IMR-90 (cell line): ENCODE data around the gene SMC6. TPM values are rescaled to one million over a fixed set of nuclear protein-coding genes. Genes with fewer than 3 reads are reported as not detected.

Experiments
- ATAC-seq: fragments of 200-7000 bp; cut with Tn5 transposase; 2 replicates; pipeline ENCODE4 v1.9.1; 2020; ENCODE audit warnings: low read depth, mild to moderate bottlenecking, moderate library complexity
- BruUV-seq: library from RNA; stranded (reverse); fragments of 400-500 nt; replicated peaks from 2 replicates; lab custom pipeline; 2021; lab: Mats Ljungman, UMichigan
- CTCF ChIA-PET: fragments of 300-600 bp; formaldehyde crosslinking; extraction: SDS; loops from one replicate; lab custom pipeline; 2021; ENCODE audit warnings: antibody characterized with exemption; lab: Yijun Ruan, JAX
- POLR2A ChIA-PET: fragments of 300-600 bp; sonication (Branson Sonifier 250); formaldehyde crosslinking; loops from one replicate; lab custom pipeline; 2022; ENCODE audit warnings: antibody characterized with exemption; ENCODE audit not compliant: unreplicated experiment; lab: Charles Lee
- DNase-seq: peaks from one replicate; pipeline ENCODE4 v3.0.0; 2013
- H2AFZ ChIP-seq: replicated peaks from 2 replicates; pipeline ENCODE3; 2013; ENCODE audit warnings: low read length, mild to moderate bottlenecking; ENCODE audit not compliant: poor library complexity
- H2AK5ac ChIP-seq: 2 replicates; pipeline ENCODE4 v1.6.1; 2013; ENCODE audit warnings: low read depth, low read length, inconsistent platforms
- H2AK9ac ChIP-seq: replicated peaks from 2 replicates; pipeline ENCODE3; 2013; ENCODE audit warnings: mild to moderate bottlenecking, low read depth, low read length, moderate library complexity; ENCODE audit not compliant: poor library complexity
- H2BK120ac ChIP-seq: 2 replicates; pipeline ENCODE4 v1.6.1; 2013; ENCODE audit warnings: low read depth, low read length, inconsistent platforms
- H2BK15ac ChIP-seq: 3 replicates; pipeline ENCODE4 v1.6.1; 2013; ENCODE audit warnings: low read depth, low read length, inconsistent platforms
- H2BK20ac ChIP-seq: 2 replicates; pipeline ENCODE4 v1.6.1; 2013; ENCODE audit warnings: low read depth, mild to moderate bottlenecking, inconsistent platforms, low read length, moderate library complexity
- H2BK5ac ChIP-seq: 2 replicates; pipeline ENCODE4 v1.6.1; 2013; ENCODE audit warnings: mild to moderate bottlenecking, low read depth, low read length, inconsistent platforms; ENCODE audit not compliant: poor library complexity, severe bottlenecking
- H3K14ac ChIP-seq: replicated peaks from 2 replicates; pipeline ENCODE4 v1.6.1; 2013; ENCODE audit warnings: low read depth, low read length, inconsistent platforms
- H3K18ac ChIP-seq: 2 replicates; pipeline ENCODE4 v1.6.1; 2013; ENCODE audit warnings: low read depth, low read length, control low read depth
- H3K23ac ChIP-seq: 2 replicates; pipeline ENCODE4 v1.6.1; 2013; ENCODE audit warnings: low read depth, low read length, inconsistent platforms
- H3K27ac ChIP-seq: 2 replicates; pipeline ENCODE4 v1.5.1; 2013; ENCODE audit warnings: mild to moderate bottlenecking, control low read depth, low read length; ENCODE audit not compliant: insufficient read depth
- H3K27me3 ChIP-seq: 2 replicates; pipeline ENCODE4 v1.6.1; 2013; ENCODE audit warnings: low read length; ENCODE audit not compliant: control insufficient read depth, insufficient read depth
- H3K36me3 ChIP-seq: 2 replicates; pipeline ENCODE4 v1.6.1; 2013; ENCODE audit warnings: low read length, mixed read lengths; ENCODE audit not compliant: control insufficient read depth, insufficient read depth
- H3K4ac ChIP-seq: 2 replicates; pipeline ENCODE4 v1.6.1; 2013; ENCODE audit warnings: low read depth, low read length, inconsistent platforms
- H3K4me1 ChIP-seq: 2 replicates; pipeline ENCODE4 v1.6.1; 2013; ENCODE audit warnings: low read length, mixed read lengths; ENCODE audit not compliant: control insufficient read depth, insufficient read depth
- H3K4me2 ChIP-seq: 2 replicates; pipeline ENCODE4 v1.6.1; 2013; ENCODE audit warnings: low read depth, mild to moderate bottlenecking, control low read depth, low read length, moderate library complexity
- H3K4me3 ChIP-seq: 2 replicates; pipeline ENCODE4 v1.5.1; 2013; ENCODE audit warnings: low read depth, mild to moderate bottlenecking, control low read depth, low read length, moderate library complexity; ENCODE audit not compliant: insufficient read depth
- H3K56ac ChIP-seq: 2 replicates; pipeline ENCODE4 v1.6.1; 2013; ENCODE audit warnings: low read length, inconsistent platforms; ENCODE audit not compliant: insufficient read depth; ENCODE audit errors: extremely low read depth
- H3K79me1 ChIP-seq, 2 experiments: 2 replicates each; pipeline ENCODE4 v1.6.1; 2013; ENCODE audit warnings: low read length in 2 of 2, inconsistent platforms in 1 of 2, low read depth in 1 of 2
- H3K9ac ChIP-seq: 2 replicates; pipeline ENCODE4 v1.6.1; 2013; ENCODE audit warnings: low read depth, low read length, control low read depth
- H3K9me1 ChIP-seq: 2 replicates; pipeline ENCODE4 v1.6.1; 2013; ENCODE audit warnings: low read length, inconsistent platforms; ENCODE audit not compliant: insufficient read depth
- H3K9me3 ChIP-seq: 2 replicates; pipeline ENCODE4 v1.6.1; 2013; ENCODE audit warnings: low read length; ENCODE audit not compliant: control insufficient read depth, insufficient read depth
- H4K20me1 ChIP-seq: 2 replicates; pipeline ENCODE4 v1.6.1; 2013; ENCODE audit warnings: low read length, inconsistent platforms; ENCODE audit not compliant: insufficient read depth
- H4K5ac ChIP-seq: 2 replicates; pipeline ENCODE4 v1.6.1; 2013; ENCODE audit warnings: mild to moderate bottlenecking, low read depth, low read length, control low read depth
- H4K8ac ChIP-seq, 2 experiments: 2 replicates each; pipeline ENCODE4 v1.6.1; 2013; ENCODE audit warnings: low read depth in 2 of 2, low read length in 2 of 2, control low read depth in 1 of 2, inconsistent platforms in 1 of 2
- H4K91ac ChIP-seq: 2 replicates; pipeline ENCODE4 v1.6.1; 2013; ENCODE audit warnings: low read depth, low read length, inconsistent platforms; ENCODE audit not compliant: insufficient read depth
- CEBPB ChIP-seq: IDR thresholded peaks from 2 replicates; pipeline ENCODE4 v1.6.1; 2012; ENCODE audit warnings: low read depth, low read length, improper control_type of control experiment
- CHD1 ChIP-seq: IDR thresholded peaks from 2 replicates; pipeline ENCODE4 v1.6.1; 2012; ENCODE audit warnings: low read depth, low read length, improper control_type of control experiment
- MAFK ChIP-seq: IDR thresholded peaks from 2 replicates; pipeline ENCODE4 v1.6.1; 2012; ENCODE audit warnings: low read depth, low read length, improper control_type of control experiment
- NFE2L2 ChIP-seq: fragments of 150-350 bp; IDR thresholded peaks from 2 replicates; pipeline ENCODE4 v1.6.1; 2016; ENCODE audit warnings: low read depth, mild to moderate bottlenecking, low read length
- RCOR1 ChIP-seq: IDR thresholded peaks from 2 replicates; pipeline ENCODE4 v1.6.1; 2012; ENCODE audit warnings: mild to moderate bottlenecking, low read length, improper control_type of control experiment; ENCODE audit not compliant: insufficient replicate concordance
- RFX5 ChIP-seq: IDR thresholded peaks from 2 replicates; pipeline ENCODE4 v1.8.0; 2012; ENCODE audit warnings: low read depth, mild to moderate bottlenecking, low read length, moderate library complexity
- WGBS, 2 experiments: methylation state at CpG; one replicate each; pipeline versions ENCODE4 v1.1.5 to v1.1.7; 2013; ENCODE audit warnings: missing lambda C conversion rate in 2 of 2; ENCODE audit not compliant: insufficient read length in 1 of 2; ENCODE audit errors: extremely low coverage in 2 of 2; 5-methylcytosine and 5-hydroxymethylcytosine counted together
- dilution Hi-C: fragments of 300-500 bp; cut with HindIII; formaldehyde crosslinking; loops from one replicate; pipeline ENCODE4 v1.14.3; 2018; ENCODE audit warnings: low sequenced_read_pairs; ENCODE audit not compliant: unreplicated experiment
- in situ Hi-C: fragments of 300-500 bp; cut with MboI; formaldehyde crosslinking; loops from 3 replicates; pipeline ENCODE4 v1.14.3; 2019; ENCODE audit warnings: low sequenced_read_pairs, inconsistent platforms, mixed read lengths
- intact Hi-C: fragments of 100-400 bp; cut with micrococcal nuclease; formaldehyde crosslinking; loops from 2 replicates; pipeline ENCODE4 v1.10.0; 2022
- polyA plus RNA-seq, 3 experiments: library from polyadenylated mRNA; depleted of rRNA; stranded (reverse); fragments of >200 nt; gene quantifications; 2 replicates each; pipeline ENCODE4 v1.2.3, GENCODE V29; 2012; ENCODE audit warnings: low replicate concordance in 1 of 3
- total RNA-seq: library from RNA; depleted of rRNA; stranded (reverse); fragments of >200 nt; gene quantifications from 2 replicates; pipeline ENCODE4 v1.2.3, GENCODE V29; 2012
- TF ChIP-seq, protein P1 (sequence below): fragments of 150-350 bp; IDR thresholded peaks from 2 replicates; pipeline ENCODE4 v1.6.1; 2016; ENCODE audit warnings: low read depth, mild to moderate bottlenecking, low read length, moderate library complexity, borderline replicate concordance

SMC6 gene
- total and polyA plus RNA-seq, 2 of the 4 experiments (the other 2 are of a cell fraction), result 6.5 to 10.4 TPM

DNA sequence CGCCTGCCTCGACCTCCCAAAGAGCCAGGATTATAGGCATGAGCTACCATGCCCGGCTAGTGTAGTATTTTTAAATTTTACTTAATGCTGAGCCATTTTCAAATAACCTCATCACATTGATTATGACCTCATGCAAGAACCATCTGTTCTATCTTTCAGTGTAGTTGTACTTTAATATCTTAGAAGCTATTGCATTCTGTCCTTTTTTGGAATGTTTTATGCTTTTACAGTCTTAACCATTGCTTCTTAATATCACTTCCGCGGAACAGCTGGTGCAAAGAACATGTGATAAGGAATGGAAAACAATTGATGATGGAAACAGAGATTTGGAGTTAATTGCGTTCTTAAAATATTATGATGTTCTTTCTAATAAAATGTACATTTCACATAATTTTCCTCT is 3.1 kb upstream of the SMC6 start:
- Histone ChIP-seq H3K4me1 (no peaks in the 10 kb centered on the region), H3K9me3 (no peaks in the 10 kb centered on the region), H3K4ac (no peak overlapping the region), H3K14ac (no peak overlapping the region), H4K8ac (no peak overlapping the region), H3K9ac (0 out of 2 replicates have a peak overlapping the region, but pooled peaks have one; percentile 23), H3K56ac (no peak overlapping the region), H3K23ac (no peak overlapping the region), H3K18ac (no peak overlapping the region), H3K4me2 (no peak overlapping the region), H2BK20ac (no peak overlapping the region), H3K27ac (peak overlapping the region; percentile 39; the same call in 1 of the 2 replicates), H3K4me3 (no peak overlapping the region), H2AK5ac (no peak overlapping the region), H3K36me3 (no peaks in the 10 kb centered on the region; the same call in 1 of the 2 replicates), H3K79me1 (peaks cover 15 to 16% of the 10 kb centered on the region in 2 experiments), H2AFZ (no peak overlapping the region), H2AK9ac (no peak overlapping the region), H2BK5ac (no peak overlapping the region), H4K20me1 (no peaks in the 10 kb centered on the region; the same call in 1 of the 2 replicates), H3K9me1 (no peaks in the 10 kb centered on the region; the same call in 1 of the 2 replicates), H2BK15ac (no peak overlapping the region), H2BK120ac (no peak overlapping the region), H4K5ac (no peak overlapping the region), H4K91ac (no peak overlapping the region), H3K27me3 (no peaks in the 10 kb centered on the region)
- peak; percentile 53 for DNase-seq
- dilution Hi-C loops, result no loop called here
- intact Hi-C loops, result no loop called here
- BruUV-seq, result no TSS peak
- WGBS, 2 experiments, result no CpG with 5 or more reads among the region's 6 CpGs
- in situ Hi-C loops, result no loop called here
- no peak for ATAC-seq
- ChIA-PET POLR2A (no interaction called here), CTCF (interaction anchor here (0.6 to 0.7 kb wide), 2 partner anchors 62 to 632 kb away, joined by 3 read pairs; no protein-coding TSS in a partner anchor)
- TF ChIP-seq CHD1 (no peak), RFX5 (no peak), CEBPB (no peak), MAFK (no peak), NFE2L2 (no peak), RCOR1 (no peak)
- TF ChIP-seq, protein P1, sequence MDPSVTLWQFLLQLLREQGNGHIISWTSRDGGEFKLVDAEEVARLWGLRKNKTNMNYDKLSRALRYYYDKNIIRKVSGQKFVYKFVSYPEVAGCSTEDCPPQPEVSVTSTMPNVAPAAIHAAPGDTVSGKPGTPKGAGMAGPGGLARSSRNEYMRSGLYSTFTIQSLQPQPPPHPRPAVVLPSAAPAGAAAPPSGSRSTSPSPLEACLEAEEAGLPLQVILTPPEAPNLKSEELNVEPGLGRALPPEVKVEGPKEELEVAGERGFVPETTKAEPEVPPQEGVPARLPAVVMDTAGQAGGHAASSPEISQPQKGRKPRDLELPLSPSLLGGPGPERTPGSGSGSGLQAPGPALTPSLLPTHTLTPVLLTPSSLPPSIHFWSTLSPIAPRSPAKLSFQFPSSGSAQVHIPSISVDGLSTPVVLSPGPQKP, result no peak
